NCI-H2107 (cell line): ENCODE data around the gene MTA3.
"Not testable (repeated sequence)": the region's sequence is repeated elsewhere in the genome, so short reads cannot be mapped to it uniquely, and the experiment has no call there.

Source experiments
- DNase-seq: peaks from one replicate; lab custom pipeline; 2025; lab: John Stamatoyannopoulos, UW

The MTA3 gene

DNA sequence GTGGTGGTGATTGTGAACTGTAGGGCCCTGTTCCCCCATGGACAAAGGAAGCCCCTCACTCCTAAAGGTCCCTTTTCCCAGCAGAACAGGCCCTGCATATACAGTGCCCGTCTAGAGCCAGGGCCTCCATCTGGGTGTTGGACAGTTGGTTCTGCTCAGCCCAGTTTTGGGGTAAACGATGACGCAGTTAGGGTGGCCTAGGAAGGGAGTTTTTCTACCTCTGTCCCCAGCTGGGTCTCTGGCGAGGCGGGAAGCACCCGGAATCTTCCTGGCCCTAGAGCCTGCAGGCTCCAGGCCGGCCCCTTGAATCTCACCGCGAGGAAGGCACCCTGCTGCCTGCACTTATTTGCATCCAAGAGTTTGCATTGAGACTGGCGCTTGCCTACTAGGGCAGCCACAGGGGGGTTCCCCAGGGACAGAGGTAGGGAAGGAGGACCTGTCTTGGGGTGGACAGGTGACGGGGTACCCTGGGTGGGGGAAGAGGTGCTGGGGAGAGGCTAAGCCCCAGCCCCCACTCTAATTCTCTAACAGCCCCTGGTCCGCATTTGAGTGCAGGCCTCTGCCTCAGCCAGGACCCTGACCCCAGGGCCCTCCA is 529 bp upstream of the MTA3 start:
- DNase-seq = peak; percentile 50

DNA sequence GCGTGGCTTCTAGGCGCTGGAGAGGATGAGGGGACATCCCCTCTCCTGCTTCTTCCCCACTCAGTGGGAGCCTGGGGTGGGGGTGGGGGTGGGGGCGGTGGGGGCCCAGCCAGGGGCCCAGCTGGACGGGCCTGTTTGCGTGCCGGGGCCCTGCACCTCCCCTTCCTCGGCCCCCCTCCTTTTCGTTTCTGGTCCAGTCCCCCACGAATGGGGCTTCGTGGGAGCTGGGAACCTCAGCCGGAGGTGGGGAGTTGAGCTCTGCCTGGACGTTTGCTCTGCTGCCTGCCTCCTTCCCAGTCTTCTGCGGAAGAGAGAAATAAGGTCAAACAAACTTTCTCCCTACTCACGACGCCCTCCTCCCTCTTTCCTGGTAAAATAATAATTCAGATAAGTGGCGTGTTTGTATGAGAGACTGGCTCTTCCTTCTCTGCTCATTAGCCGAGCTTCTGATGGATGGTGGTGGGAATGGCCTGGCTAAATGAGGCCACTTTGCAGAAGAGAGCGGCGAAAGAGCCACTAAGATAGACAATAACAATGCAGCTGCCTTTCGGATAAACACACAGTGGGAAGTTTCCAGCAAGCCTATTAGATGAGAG is 782 bp downstream of the MTA3 start:
- DNase-seq = no peak

DNA sequence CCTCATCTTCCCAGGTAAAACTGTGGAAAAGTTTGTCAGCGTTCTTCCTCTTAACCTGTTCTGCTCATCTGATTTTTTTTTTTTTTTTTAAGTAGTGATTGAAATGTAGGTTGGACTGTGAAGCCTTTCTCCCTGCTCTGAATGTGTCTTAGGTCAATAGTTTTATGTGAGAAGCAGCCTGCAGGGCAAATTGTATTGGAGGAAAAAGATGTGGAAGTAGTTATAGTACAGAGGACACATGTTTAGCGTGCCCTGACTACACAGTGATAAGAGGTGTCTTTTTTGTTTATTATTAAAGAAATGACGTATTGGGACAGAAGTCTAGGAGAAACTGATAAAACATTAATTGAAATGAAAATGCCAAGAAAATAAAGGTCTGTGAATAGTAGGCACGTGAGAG is 1.5 kb downstream of the MTA3 start:
- no peak for DNase-seq

DNA sequence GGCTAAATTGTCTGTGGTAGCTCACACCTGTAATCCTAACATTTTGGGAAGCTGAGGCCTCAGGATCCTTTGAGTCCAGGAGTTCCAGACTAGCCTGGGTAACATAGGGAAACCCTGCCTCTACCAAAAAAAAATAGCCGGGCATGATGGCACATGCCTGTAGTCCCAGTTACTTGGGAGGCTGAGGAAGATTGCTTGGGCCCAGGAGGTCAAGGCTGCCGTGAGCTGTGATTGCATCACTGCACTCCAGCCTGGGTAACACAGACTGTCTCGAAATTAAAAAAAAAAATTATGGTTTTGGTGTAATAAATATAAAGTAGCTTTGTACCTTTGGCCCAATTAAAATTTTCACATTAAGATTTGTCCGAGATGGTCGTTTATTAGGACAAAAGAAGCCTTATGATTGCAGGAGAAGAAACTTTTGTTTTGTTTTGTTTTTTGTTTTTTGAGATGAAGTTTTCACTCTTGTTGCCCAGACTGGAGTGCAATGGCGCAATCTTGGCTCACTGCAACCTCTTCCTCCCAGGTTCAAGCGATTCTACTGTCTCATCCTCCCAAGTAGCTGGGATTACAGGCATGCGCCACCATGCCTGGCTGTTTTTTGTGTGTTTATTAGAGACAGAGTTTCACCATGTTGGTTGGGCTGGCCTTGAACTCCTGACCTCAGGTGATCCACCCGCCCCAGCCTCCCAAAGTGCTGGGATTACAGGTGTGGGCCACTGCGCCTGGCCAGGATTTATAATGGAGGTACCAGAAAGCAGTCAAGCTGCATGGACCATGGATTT is 4.1 kb downstream of the MTA3 start:
- no peak for DNase-seq

DNA sequence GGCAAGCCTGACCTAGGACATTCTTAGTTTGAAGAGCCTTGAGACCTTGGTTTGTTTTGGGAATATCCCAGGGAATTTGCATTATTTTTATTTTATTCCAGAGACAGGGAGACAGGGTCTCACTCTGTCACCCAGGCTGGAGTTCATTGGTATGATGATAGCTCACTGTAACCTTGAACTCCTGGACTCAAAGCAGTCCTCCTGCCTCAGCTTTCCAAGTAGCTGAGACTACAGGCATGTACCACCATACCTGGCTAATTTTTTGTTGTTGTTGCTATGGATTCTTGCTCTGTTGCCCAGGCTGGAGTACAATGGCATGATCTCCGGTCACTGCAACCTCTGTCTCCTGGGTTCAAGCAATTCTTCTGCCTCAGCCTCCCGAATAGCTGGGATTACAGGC is 4.8 kb downstream of the MTA3 start:
- DNase-seq = no peak

DNA sequence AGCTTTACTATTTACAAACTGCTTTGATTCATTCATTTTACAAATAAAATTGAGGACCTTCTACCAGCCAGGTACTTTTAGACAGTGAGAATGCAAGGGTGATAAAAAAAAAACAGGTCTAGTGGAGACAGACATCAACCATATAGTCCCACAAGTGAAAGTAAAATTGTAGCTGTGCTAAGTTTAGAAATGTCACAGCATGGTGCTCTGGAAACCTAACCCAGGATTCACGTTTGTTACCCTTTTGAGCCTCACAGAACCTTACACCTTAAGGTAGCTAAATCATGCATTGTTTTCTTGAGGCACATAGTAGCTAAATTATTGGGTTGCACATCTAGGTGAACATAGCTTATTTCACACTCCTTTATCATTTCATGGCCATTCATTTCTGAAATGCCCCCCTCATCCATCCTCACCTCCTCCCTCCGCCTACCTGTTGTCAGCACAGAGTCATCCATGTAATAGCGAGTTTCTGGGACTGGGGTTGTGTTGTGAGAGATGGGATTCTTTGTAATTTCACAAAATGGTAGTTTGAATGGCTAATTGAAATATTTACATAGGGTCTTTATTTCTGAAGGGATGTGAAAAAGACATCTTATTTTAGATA is 7.1 kb downstream of the MTA3 start:
- DNase-seq = no peak

DNA sequence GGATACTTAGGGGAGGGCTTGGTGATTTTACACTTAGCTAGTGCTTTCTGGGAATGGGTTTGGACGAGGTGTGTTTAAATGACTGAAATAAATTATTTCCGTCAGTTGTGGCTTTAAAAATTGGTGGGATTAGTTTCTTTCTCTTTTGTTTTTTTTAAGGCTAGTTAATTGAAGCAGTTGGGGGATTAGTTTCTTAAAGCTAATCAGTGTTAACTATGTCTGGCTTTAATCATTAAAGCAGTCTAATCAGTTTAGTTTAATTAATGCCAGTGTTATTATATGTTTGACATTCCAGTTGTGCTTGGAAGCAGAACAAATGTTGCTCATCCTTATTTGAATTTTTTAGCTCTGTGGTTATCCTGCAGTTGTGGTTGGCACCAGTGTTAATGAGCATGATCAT is 10.2 kb downstream of the MTA3 start:
- DNase-seq = no peak

DNA sequence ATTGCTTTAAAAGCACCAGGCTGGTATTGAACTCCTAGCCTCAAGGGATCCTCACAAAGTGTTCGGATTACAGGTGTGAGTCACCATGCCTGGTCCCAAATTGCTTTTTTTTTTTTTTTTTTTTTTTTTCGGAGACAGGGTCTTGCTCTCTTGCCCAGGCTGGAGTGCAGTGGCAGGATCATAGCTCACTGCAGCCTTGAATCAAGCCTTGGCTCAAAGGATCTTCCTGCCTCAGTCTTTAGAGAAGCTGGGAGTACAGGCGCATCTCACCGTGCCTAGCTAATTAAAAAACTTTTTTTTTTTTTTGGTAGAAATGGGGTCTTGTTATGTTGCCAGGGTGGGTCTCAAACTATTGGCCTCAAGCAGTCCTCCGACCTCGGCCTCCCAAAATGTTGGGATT is 12.8 kb downstream of the MTA3 start:
- no peak for DNase-seq

DNA sequence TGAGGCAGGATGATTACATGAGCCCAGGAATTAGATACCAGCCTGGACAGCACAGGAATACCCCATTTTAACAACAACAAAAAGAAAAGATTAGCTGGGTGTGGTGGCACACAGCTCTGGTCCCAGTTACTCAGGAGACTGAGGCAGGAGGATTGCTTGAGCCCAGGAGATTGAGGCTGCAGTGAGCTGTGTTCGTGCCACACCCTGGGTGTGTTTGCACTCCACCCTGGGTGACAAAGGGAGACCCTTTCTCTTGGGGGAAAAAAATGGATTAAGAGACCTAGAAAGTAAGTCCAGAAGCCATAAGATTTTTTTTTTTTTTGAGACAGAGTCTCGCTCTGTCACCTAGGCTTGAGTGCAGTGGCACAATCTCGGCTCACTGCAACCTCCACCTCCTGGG is 16.2 kb downstream of the MTA3 start:
- DNase-seq = not testable (repeated sequence)

DNA sequence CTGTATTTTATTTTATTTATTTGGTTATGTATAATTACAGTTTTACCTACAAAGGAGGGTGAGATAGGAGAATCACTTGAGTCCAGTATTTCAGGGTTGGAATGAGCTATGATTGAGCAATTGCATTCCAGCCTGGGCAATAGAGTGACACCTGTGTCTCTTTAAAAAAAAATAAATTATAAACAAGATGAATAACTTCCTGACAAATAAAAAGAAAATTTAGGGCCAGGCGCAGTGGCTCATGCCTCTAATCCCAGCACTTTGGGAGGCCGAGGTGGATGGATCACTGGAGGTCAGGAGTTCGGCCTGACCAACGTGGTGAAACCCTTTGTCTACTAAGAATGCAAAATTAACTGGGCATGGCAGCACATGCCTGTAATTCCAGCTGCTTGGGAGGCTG is 17.3 kb downstream of the MTA3 start:
- no peak for DNase-seq

DNA sequence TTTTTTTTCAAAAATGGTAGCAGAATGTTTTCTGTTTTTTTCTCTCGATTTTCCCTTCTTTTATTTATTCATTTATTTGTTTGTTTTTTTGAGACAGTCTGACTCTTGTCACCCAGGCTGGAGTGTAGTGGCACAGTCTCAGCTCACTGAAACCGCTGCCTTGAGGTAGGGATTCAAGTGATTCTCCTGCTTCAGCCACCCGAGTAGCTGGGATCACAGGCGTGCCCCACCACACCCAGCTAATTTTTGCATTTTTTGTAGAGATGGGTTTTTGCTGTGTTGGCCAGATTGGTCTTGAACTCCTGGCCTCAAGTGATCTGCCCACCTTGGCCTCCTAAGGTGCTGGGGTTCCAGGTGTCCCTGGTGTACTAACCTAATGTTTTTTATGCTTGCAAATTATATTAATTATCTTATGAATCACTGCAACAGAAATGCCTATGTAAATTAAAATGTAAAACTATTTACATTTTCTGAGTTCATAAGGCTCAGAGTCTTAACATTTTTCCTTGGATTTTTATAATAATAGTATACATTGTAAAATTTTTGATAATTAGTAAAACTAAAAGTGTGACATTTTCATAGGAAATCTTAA is 19.2 kb downstream of the MTA3 start:
- DNase-seq = no peak

DNA sequence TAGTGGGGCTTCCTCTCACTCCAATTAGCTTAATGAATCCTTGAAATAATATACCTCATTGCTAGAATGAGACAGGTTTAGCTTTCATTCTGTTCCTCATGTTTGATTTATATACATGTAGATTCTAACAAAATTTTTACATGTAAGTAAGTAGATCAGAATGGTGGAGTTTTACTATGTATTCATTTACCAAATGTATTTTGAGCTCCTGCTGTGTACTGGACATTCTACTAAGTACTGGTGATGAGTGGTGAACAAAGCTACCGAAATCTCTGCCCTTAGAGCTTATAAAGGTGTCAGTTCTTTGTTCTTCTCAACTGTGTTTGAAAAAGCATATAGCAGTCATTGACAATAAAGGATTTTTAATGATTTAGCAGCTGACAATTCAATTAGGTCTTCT is 19.7 kb downstream of the MTA3 start:
- DNase-seq = no peak

DNA sequence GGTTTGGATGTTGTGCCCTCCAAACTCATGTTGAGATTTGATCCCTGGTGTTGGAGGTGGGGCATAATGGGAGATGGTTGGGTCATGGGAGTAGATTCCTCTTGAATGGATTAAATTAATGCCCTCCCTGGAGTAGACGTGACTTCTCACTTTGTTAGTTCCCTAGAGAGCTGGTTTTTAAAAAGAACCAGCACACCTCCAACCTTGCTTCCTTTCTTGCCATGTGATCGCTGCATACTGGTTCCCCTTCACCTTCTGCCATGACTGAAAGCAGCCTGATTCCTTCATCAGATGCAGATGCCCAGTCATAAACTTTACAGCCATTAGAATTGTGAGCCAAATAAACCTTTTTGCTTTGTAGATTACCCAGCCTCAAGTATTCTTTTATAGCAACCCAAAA is 21.7 kb downstream of the MTA3 start:
- DNase-seq = no peak

DNA sequence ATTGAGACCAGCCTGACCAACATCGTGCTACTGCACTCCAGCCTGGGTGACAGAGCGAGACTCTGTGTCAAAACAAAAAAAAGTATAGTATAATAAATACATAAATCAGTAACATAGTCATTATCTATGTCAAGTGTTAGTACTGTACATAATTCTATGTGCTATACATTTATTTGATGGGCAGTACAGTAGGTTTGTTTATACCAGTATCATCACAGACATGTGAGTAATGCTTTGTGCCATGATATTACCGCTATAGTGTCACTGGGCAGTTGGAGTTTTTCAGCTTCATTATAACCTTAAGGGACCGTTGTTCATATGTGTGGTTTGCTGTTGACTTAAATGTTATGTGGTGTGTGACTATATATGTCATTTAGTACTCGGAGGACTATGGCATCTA is 24.9 kb downstream of the MTA3 start:
- no peak for DNase-seq

DNA sequence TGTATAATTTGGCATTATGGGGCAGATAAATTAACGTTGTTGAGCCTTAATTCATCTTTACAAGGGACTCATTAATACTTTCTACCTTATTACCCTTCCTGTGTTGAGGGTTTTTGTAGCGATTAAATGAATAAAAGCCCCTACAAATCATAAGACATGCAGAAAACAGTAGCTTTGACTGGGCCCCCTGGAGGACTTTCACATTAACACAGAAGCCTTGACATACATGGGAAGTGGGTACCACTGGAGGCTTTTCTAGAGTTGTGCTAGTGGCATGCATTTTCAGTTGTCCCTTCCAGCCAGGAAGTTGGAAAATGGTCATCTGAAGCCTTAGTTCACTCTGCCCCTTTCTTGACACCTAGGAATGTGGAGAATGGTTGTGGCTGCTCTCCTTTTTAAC is 30.2 kb downstream of the MTA3 start:
- no peak for DNase-seq

DNA sequence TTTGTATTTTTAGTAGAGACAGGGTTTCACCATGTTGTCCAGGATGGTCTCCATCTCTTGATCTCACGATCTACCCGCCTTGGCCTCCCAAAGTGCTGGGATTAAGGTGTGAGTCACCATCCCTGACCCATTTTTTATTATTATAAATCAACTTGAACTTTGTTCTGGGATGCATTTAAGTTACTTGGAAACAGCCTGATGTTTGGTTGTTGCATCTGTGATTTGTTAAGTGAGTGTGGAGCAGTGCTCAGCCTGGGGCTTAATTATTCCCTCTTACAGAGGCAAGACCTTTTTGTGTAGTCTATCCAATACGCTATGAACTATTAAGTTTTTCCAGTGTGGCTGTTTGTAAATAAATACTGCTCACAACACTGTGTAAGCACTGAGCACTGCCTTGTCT is 32.6 kb downstream of the MTA3 start:
- DNase-seq = no peak

DNA sequence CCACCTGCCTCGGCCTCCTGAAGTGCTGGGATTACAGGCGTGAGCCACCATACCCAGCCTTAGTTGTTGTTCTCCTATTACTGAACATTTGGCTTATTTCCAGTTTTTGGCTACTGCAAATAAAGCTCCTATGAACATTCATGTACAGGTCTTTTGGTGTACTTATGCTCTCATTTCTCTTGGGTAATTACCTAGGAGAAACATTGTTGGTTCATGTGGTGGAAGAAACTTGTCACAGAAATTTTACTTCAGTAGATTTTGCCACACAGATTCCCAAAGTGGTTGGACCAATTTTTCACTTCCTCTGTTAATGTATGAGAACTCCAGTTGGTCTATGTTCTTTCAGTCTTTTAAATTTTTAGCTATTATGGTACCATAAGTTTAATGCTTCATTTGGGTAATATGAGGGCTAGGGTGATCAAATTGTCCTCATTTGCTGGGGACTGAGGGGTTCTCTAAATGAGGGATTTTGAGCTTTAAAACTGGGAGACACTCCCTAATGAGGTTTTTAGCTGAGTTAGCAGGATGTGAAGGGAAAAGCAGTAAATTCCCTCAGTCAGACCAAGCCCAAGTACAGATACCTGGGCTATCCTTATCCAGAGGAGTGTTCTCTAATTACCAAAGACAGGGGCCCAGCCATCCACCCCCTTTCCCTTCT is 33.9 kb downstream of the MTA3 start:
- DNase-seq = peak; percentile 5

DNA sequence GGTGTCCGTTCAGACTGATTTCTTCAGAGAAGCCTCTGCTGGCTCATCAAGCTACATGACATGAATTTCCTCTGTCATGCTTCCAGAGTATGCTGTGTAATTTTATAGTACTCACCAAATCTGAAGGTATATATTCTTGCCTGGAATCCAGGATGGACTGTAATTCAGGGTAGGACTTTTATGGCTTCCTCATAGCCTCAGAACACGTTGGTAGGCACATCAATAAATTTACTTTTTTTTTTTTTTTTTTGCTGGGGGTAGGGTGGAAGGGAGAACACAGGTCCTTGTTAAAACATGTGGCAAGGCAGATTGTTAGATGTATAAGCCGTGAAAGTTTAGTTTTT is 34.4 kb downstream of the MTA3 start:
- DNase-seq = no peak

DNA sequence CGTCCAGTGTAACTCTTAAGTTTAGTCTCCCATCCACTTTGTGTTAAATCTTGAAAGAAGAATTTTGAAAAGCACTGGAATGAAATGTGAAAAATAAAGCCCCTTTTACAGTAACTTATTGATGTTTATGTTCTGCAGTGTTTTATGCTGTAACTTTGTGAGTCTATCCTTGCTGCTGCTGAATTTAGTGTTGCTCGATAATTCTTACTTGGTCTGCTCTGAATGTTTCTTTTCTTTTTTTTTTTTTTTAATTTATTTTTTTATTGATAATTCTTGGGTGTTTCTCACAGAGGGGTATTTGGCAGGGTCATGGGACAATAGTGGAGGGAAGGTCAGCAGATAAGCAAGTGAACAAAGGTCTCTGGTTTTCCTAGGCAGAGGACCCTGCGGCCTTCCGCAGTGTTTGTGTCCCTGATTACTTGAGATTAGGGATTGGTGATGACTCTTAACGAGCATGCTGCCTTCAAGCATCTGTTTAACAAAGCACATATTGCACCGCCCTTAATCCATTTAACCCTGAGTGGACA is 36.0 kb downstream of the MTA3 start:
- DNase-seq = not testable (repeated sequence)

DNA sequence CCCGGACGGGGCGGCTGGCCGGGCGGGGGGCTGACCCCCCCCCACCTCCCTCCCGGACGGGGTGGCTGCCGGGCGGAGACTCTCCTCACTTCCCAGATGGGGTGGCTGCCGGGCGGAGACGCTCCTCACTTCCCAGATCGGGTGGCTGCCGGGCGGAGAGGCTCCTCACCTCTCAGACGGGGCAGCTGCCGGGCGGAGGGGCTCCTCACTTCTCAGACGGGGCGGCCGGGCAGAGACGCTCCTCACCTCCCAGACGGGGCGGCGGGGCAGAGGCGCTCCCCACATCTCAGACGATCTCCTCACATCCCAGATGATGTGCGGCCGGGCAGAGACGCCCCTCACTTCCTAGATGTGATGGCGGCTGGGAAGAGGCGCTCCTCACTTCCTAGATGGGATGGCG is 37.7 kb downstream of the MTA3 start:
- DNase-seq = not testable (repeated sequence)

DNA sequence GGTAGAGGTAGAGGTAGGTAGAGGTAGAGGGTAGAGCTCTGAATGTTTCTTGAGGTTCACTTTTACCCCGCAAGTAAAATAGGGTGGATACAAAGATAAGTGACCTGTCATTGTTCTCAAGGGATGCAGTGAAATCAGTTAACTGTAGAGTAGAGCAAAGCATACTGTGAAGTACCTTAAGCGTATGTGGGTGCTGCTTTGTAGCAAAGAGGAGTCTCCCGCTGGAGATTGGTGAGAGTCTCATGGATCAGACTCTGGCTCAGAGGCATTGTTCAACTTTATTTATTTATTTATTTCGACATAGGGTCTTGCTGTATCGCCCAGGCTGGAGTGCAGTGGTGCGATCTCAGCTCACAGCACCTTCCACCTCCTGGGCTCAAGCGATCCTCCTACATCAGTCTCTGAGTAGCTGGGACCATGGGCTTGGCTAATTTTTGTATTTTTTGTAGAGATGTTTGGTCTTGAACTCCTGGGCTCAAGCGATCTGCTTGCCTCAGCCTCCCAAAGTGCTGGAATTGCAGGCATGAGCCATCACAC is 38.7 kb downstream of the MTA3 start:
- DNase-seq = no peak
